Gastrocnemius medialis (tissue), 4 donors: Measurements from ENCODE around the gene PLAAT2.

Experiments used
- POLR2A ChIP-seq, 2 donors: fragments of 450-650 bp; IDR thresholded peaks; one replicate each; pipeline ENCODE4 v1.6.1; 2017; ENCODE audit warnings: antibody characterized with exemption in 2 of 2, mild to moderate bottlenecking in 2 of 2, moderate library complexity in 2 of 2
- TF ChIP-seq, protein P1 (sequence below), 5 experiments: fragments of 450-650 bp in 3 of 5; fragments of 200-600 bp in 2 of 5; sonication (generic) in 2 of 5; IDR thresholded peaks in 4 of 5; conservative IDR thresholded peaks in 1 of 5; 1 replicate in 4 of 5; 2 replicates in 1 of 5; pipeline ENCODE4 v1.5.1; 2016 to 2019; ENCODE audit warnings: antibody characterized with exemption in 5 of 5, mild to moderate bottlenecking in 3 of 5, moderate library complexity in 3 of 5

DNA sequence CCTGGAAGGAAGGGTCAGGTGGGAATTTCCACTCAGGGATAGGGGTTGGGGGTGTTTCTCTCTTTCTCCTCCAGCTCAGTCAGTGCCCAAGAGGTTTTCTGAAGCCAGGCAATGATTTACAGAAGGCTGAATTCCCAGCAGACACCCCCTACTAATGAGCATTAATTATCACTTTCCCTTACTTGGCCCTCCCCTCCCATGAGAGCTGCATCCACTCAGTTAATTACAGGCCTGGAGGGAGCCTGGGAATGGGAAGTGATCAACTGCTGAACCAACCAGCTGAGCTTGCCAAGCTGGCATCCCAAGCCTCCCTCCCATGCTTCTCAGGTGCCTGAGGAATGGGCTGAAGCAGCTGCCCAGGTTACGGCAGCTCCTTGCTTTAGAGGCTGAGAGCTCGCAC lies 56.3 kb downstream of the PLAAT2 start:
- TF ChIP-seq, protein P1, sequence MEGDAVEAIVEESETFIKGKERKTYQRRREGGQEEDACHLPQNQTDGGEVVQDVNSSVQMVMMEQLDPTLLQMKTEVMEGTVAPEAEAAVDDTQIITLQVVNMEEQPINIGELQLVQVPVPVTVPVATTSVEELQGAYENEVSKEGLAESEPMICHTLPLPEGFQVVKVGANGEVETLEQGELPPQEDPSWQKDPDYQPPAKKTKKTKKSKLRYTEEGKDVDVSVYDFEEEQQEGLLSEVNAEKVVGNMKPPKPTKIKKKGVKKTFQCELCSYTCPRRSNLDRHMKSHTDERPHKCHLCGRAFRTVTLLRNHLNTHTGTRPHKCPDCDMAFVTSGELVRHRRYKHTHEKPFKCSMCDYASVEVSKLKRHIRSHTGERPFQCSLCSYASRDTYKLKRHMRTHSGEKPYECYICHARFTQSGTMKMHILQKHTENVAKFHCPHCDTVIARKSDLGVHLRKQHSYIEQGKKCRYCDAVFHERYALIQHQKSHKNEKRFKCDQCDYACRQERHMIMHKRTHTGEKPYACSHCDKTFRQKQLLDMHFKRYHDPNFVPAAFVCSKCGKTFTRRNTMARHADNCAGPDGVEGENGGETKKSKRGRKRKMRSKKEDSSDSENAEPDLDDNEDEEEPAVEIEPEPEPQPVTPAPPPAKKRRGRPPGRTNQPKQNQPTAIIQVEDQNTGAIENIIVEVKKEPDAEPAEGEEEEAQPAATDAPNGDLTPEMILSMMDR (IDR thresholded peaks at IDR 0.05 in 4 of 5, conservative IDR thresholded peaks at IDR 0.05 in 1 of 5) = no peak
- TF ChIP-seq POLR2A (IDR thresholded peaks at IDR 0.05) = no peak
